IMR-90 (cell line): ENCODE measurements around the gene NTSR1. TPM values are rescaled to one million over a fixed set of nuclear protein-coding genes. Genes with fewer than 3 reads are reported as not detected.

Experiments
- ATAC-seq: fragments of 200-7000 bp; cut with Tn5 transposase; 2 replicates; pipeline ENCODE4 v1.9.1; 2020; ENCODE audit warnings: low read depth, mild to moderate bottlenecking, moderate library complexity
- BruUV-seq: library from RNA; stranded (reverse); fragments of 400-500 nt; replicated peaks from 2 replicates; lab custom pipeline; 2021; lab: Mats Ljungman, UMichigan
- CTCF ChIA-PET: fragments of 300-600 bp; formaldehyde crosslinking; extraction: SDS; loops from one replicate; lab custom pipeline; 2021; ENCODE audit warnings: antibody characterized with exemption; lab: Yijun Ruan, JAX
- POLR2A ChIA-PET: fragments of 300-600 bp; sonication (Branson Sonifier 250); formaldehyde crosslinking; loops from one replicate; lab custom pipeline; 2022; ENCODE audit warnings: antibody characterized with exemption; ENCODE audit not compliant: unreplicated experiment; lab: Charles Lee
- DNase-seq: peaks from one replicate; pipeline ENCODE4 v3.0.0; 2013
- H2AFZ ChIP-seq: replicated peaks from 2 replicates; pipeline ENCODE3; 2013; ENCODE audit warnings: low read length, mild to moderate bottlenecking; ENCODE audit not compliant: poor library complexity
- H2AK5ac ChIP-seq: 2 replicates; pipeline ENCODE4 v1.6.1; 2013; ENCODE audit warnings: low read depth, low read length, inconsistent platforms
- H2AK9ac ChIP-seq: replicated peaks from 2 replicates; pipeline ENCODE3; 2013; ENCODE audit warnings: mild to moderate bottlenecking, low read depth, low read length, moderate library complexity; ENCODE audit not compliant: poor library complexity
- H2BK120ac ChIP-seq: 2 replicates; pipeline ENCODE4 v1.6.1; 2013; ENCODE audit warnings: low read depth, low read length, inconsistent platforms
- H2BK15ac ChIP-seq: 3 replicates; pipeline ENCODE4 v1.6.1; 2013; ENCODE audit warnings: low read depth, low read length, inconsistent platforms
- H2BK20ac ChIP-seq: 2 replicates; pipeline ENCODE4 v1.6.1; 2013; ENCODE audit warnings: low read depth, mild to moderate bottlenecking, inconsistent platforms, low read length, moderate library complexity
- H2BK5ac ChIP-seq: 2 replicates; pipeline ENCODE4 v1.6.1; 2013; ENCODE audit warnings: mild to moderate bottlenecking, low read depth, low read length, inconsistent platforms; ENCODE audit not compliant: poor library complexity, severe bottlenecking
- H3K14ac ChIP-seq: replicated peaks from 2 replicates; pipeline ENCODE4 v1.6.1; 2013; ENCODE audit warnings: low read depth, low read length, inconsistent platforms
- H3K18ac ChIP-seq: 2 replicates; pipeline ENCODE4 v1.6.1; 2013; ENCODE audit warnings: low read depth, low read length, control low read depth
- H3K23ac ChIP-seq: 2 replicates; pipeline ENCODE4 v1.6.1; 2013; ENCODE audit warnings: low read depth, low read length, inconsistent platforms
- H3K27ac ChIP-seq: 2 replicates; pipeline ENCODE4 v1.5.1; 2013; ENCODE audit warnings: mild to moderate bottlenecking, control low read depth, low read length; ENCODE audit not compliant: insufficient read depth
- H3K27me3 ChIP-seq: 2 replicates; pipeline ENCODE4 v1.6.1; 2013; ENCODE audit warnings: low read length; ENCODE audit not compliant: control insufficient read depth, insufficient read depth
- H3K36me3 ChIP-seq: 2 replicates; pipeline ENCODE4 v1.6.1; 2013; ENCODE audit warnings: low read length, mixed read lengths; ENCODE audit not compliant: control insufficient read depth, insufficient read depth
- H3K4ac ChIP-seq: 2 replicates; pipeline ENCODE4 v1.6.1; 2013; ENCODE audit warnings: low read depth, low read length, inconsistent platforms
- H3K4me1 ChIP-seq: 2 replicates; pipeline ENCODE4 v1.6.1; 2013; ENCODE audit warnings: low read length, mixed read lengths; ENCODE audit not compliant: control insufficient read depth, insufficient read depth
- H3K4me2 ChIP-seq: 2 replicates; pipeline ENCODE4 v1.6.1; 2013; ENCODE audit warnings: low read depth, mild to moderate bottlenecking, control low read depth, low read length, moderate library complexity
- H3K4me3 ChIP-seq: 2 replicates; pipeline ENCODE4 v1.5.1; 2013; ENCODE audit warnings: low read depth, mild to moderate bottlenecking, control low read depth, low read length, moderate library complexity; ENCODE audit not compliant: insufficient read depth
- H3K56ac ChIP-seq: 2 replicates; pipeline ENCODE4 v1.6.1; 2013; ENCODE audit warnings: low read length, inconsistent platforms; ENCODE audit not compliant: insufficient read depth; ENCODE audit errors: extremely low read depth
- H3K79me1 ChIP-seq, 2 experiments: 2 replicates each; pipeline ENCODE4 v1.6.1; 2013; ENCODE audit warnings: low read length in 2 of 2, inconsistent platforms in 1 of 2, low read depth in 1 of 2
- H3K9ac ChIP-seq: 2 replicates; pipeline ENCODE4 v1.6.1; 2013; ENCODE audit warnings: low read depth, low read length, control low read depth
- H3K9me1 ChIP-seq: 2 replicates; pipeline ENCODE4 v1.6.1; 2013; ENCODE audit warnings: low read length, inconsistent platforms; ENCODE audit not compliant: insufficient read depth
- H3K9me3 ChIP-seq: 2 replicates; pipeline ENCODE4 v1.6.1; 2013; ENCODE audit warnings: low read length; ENCODE audit not compliant: control insufficient read depth, insufficient read depth
- H4K20me1 ChIP-seq: 2 replicates; pipeline ENCODE4 v1.6.1; 2013; ENCODE audit warnings: low read length, inconsistent platforms; ENCODE audit not compliant: insufficient read depth
- H4K5ac ChIP-seq: 2 replicates; pipeline ENCODE4 v1.6.1; 2013; ENCODE audit warnings: mild to moderate bottlenecking, low read depth, low read length, control low read depth
- H4K8ac ChIP-seq, 2 experiments: 2 replicates each; pipeline ENCODE4 v1.6.1; 2013; ENCODE audit warnings: low read depth in 2 of 2, low read length in 2 of 2, control low read depth in 1 of 2, inconsistent platforms in 1 of 2
- H4K91ac ChIP-seq: 2 replicates; pipeline ENCODE4 v1.6.1; 2013; ENCODE audit warnings: low read depth, low read length, inconsistent platforms; ENCODE audit not compliant: insufficient read depth
- CEBPB ChIP-seq: IDR thresholded peaks from 2 replicates; pipeline ENCODE4 v1.6.1; 2012; ENCODE audit warnings: low read depth, low read length, improper control_type of control experiment
- CHD1 ChIP-seq: IDR thresholded peaks from 2 replicates; pipeline ENCODE4 v1.6.1; 2012; ENCODE audit warnings: low read depth, low read length, improper control_type of control experiment
- MAFK ChIP-seq: IDR thresholded peaks from 2 replicates; pipeline ENCODE4 v1.6.1; 2012; ENCODE audit warnings: low read depth, low read length, improper control_type of control experiment
- MAZ ChIP-seq: IDR thresholded peaks from 2 replicates; pipeline ENCODE4 v1.6.1; 2012; ENCODE audit warnings: low read depth, mild to moderate bottlenecking, low read length, improper control_type of control experiment, moderate library complexity, borderline replicate concordance
- POLR2A ChIP-seq: IDR thresholded peaks from 2 replicates; pipeline ENCODE4 v1.6.1; 2012; ENCODE audit warnings: mild to moderate bottlenecking, low read depth, low read length
- RAD21 ChIP-seq: IDR thresholded peaks from 2 replicates; pipeline ENCODE4 v1.6.1; 2012; ENCODE audit warnings: low read length, improper control_type of control experiment
- WGBS, 2 experiments: methylation state at CpG; one replicate each; pipeline versions ENCODE4 v1.1.5 to v1.1.7; 2013; ENCODE audit warnings: missing lambda C conversion rate in 2 of 2; ENCODE audit not compliant: insufficient read length in 1 of 2; ENCODE audit errors: extremely low coverage in 2 of 2; 5-methylcytosine and 5-hydroxymethylcytosine counted together
- dilution Hi-C: fragments of 300-500 bp; cut with HindIII; formaldehyde crosslinking; loops from one replicate; pipeline ENCODE4 v1.14.3; 2018; ENCODE audit warnings: low sequenced_read_pairs; ENCODE audit not compliant: unreplicated experiment
- in situ Hi-C: fragments of 300-500 bp; cut with MboI; formaldehyde crosslinking; loops from 3 replicates; pipeline ENCODE4 v1.14.3; 2019; ENCODE audit warnings: low sequenced_read_pairs, inconsistent platforms, mixed read lengths
- intact Hi-C: fragments of 100-400 bp; cut with micrococcal nuclease; formaldehyde crosslinking; loops from 2 replicates; pipeline ENCODE4 v1.10.0; 2022
- polyA plus RNA-seq, 3 experiments: library from polyadenylated mRNA; depleted of rRNA; stranded (reverse); fragments of >200 nt; gene quantifications; 2 replicates each; pipeline ENCODE4 v1.2.3, GENCODE V29; 2012; ENCODE audit warnings: low replicate concordance in 1 of 3
- total RNA-seq: library from RNA; depleted of rRNA; stranded (reverse); fragments of >200 nt; gene quantifications from 2 replicates; pipeline ENCODE4 v1.2.3, GENCODE V29; 2012
- TF ChIP-seq, protein P1 (sequence below): fragments of 150-350 bp; IDR thresholded peaks from 2 replicates; pipeline ENCODE4 v1.6.1; 2017; ENCODE audit warnings: mild to moderate bottlenecking, antibody characterized with exemption, low read length, low read depth

The NTSR1 gene
- total and polyA plus RNA-seq, 2 of the 4 experiments (the other 2 are of a cell fraction), result 0.54 to 1.8 TPM

DNA sequence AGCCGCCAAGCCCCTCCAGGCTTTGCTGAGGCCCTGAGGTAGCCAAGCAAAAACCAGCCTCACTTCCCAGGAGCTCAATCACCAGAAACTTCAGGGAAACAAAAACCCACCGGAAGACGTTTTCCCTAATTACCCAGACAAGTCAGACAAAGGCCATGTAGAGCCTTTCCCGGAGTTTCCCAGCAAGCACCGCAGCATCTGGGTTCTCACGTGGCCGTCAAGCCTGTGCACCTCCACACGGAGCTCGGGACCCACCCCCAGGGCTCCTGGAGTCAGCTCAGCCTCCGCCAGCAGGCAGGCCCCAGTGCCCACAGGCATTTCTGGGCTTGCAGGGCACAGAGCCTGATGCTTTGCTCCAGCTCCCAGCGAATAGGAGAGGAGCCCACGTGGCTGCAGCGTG is 77.5 kb downstream of the NTSR1 start:
- TF ChIP-seq, protein P1, sequence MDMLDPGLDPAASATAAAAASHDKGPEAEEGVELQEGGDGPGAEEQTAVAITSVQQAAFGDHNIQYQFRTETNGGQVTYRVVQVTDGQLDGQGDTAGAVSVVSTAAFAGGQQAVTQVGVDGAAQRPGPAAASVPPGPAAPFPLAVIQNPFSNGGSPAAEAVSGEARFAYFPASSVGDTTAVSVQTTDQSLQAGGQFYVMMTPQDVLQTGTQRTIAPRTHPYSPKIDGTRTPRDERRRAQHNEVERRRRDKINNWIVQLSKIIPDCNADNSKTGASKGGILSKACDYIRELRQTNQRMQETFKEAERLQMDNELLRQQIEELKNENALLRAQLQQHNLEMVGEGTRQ, result no peak
- TF ChIP-seq POLR2A (no peak), CHD1 (no peak), RAD21 (no peak), MAZ (no peak), CEBPB (no peak), MAFK (no peak)
- in situ Hi-C loops (no loop called here), intact Hi-C loops (no loop called here), dilution Hi-C loops (no loop called here)
- no peak for DNase-seq
- Histone ChIP-seq H2BK120ac (no peak overlapping the region), H3K4me3 (no peak overlapping the region), H4K5ac (no peak overlapping the region), H2BK5ac (no peak overlapping the region), H2BK15ac (no peak overlapping the region), H3K56ac (no peak overlapping the region), H3K36me3 (no peaks in the 10 kb centered on the region), H3K9me3 (no peaks in the 10 kb centered on the region), H3K4me2 (no peak overlapping the region), H3K18ac (no peak overlapping the region), H2AK9ac (peak overlapping the region; percentile 45), H3K4me1 (peaks cover under 1% of the 10 kb centered on the region; the same call in 1 of the 2 replicates), H3K27ac (no peak overlapping the region), H3K14ac (no peak overlapping the region), H4K20me1 (no peaks in the 10 kb centered on the region), H3K9ac (no peak overlapping the region), H2BK20ac (no peak overlapping the region), H3K23ac (no peak overlapping the region), H3K27me3 (peaks cover 2% of the 10 kb centered on the region; the same call in 1 of the 2 replicates), H3K9me1 (peaks cover 3% of the 10 kb centered on the region), H4K91ac (no peak overlapping the region), H4K8ac (no peak overlapping the region), H2AFZ (no peak overlapping the region), H3K4ac (no peak overlapping the region), H3K79me1 (no peaks in the 10 kb centered on the region), H2AK5ac (no peak overlapping the region)
- 56% methylated on average over 9 of the region's 13 CpGs; no CpG with 5 or more reads in 1 of the 2 experiments for WGBS, 2 experiments
- no peak for ATAC-seq
- POLR2A ChIA-PET, result no interaction called here
- BruUV-seq, result no TSS peak
- CTCF ChIA-PET, result no interaction called here
